GM21717 (cell line): ENCODE data around the gene LGALS9C.
"Not testable (repeated sequence)": the region's sequence is repeated elsewhere in the genome, so short reads cannot be mapped to it uniquely, and the experiment has no call there.

Experiments
- ATAC-seq: cut with Tn5 transposase; IDR thresholded peaks from one replicate; pipeline ENCODE4 v1.9.1; 2021; ENCODE audit warnings: mild to moderate bottlenecking, moderate library complexity; ENCODE audit not compliant: unreplicated experiment

Gene LGALS9C

GRCh38 chr17:18477367-18477766, 778 bp downstream of the LGALS9C start:
- ATAC-seq = not testable (repeated sequence)

- not testable (repeated sequence) for ATAC-seq
These were observed 1.8 kb downstream of the LGALS9C start for GRCh38 chr17:18478362-18478761.

- ATAC-seq = not testable (repeated sequence)
These were observed 2.5 kb downstream of the LGALS9C start for GRCh38 chr17:18478977-18479595.

- ATAC-seq = not testable (repeated sequence)
These were observed 5.2 kb downstream of the LGALS9C start for GRCh38 chr17:18481775-18482174.

- not testable (repeated sequence) for ATAC-seq
These were observed 9.4 kb downstream of the LGALS9C start for GRCh38 chr17:18485936-18486464.

- not testable (repeated sequence) for ATAC-seq
These were observed 11.0 kb downstream of the LGALS9C start for GRCh38 chr17:18487633-18488032.

GRCh38 chr17:18488622-18489021, 12.0 kb downstream of the LGALS9C start:
- ATAC-seq = not testable (repeated sequence)

- ATAC-seq = not testable (repeated sequence)
These were observed 13.4 kb downstream of the LGALS9C start for GRCh38 chr17:18490016-18490415.

GRCh38 chr17:18492712-18493480, 16.3 kb downstream of the LGALS9C start:
- not testable (repeated sequence) for ATAC-seq

- not testable (repeated sequence) for ATAC-seq
These were observed 17.7 kb downstream of the LGALS9C start for GRCh38 chr17:18494250-18494768.

GRCh38 chr17:18497044-18497443, 20.5 kb downstream of the LGALS9C start:
- not testable (repeated sequence) for ATAC-seq

- ATAC-seq = not testable (repeated sequence)
These were observed 22.5 kb downstream of the LGALS9C start for GRCh38 chr17:18499100-18499499.

- ATAC-seq = not testable (repeated sequence)
These were observed 23.2 kb downstream of the LGALS9C start for GRCh38 chr17:18499756-18500155.

GRCh38 chr17:18500281-18500680, 23.7 kb downstream of the LGALS9C start:
- not testable (repeated sequence) for ATAC-seq

GRCh38 chr17:18500816-18501215, 24.2 kb downstream of the LGALS9C start:
- not testable (repeated sequence) for ATAC-seq

- ATAC-seq = not testable (repeated sequence)
These were observed 26.6 kb downstream of the LGALS9C start for GRCh38 chr17:18503221-18503620.

GRCh38 chr17:18507729-18508128, 31.1 kb downstream of the LGALS9C start:
- not testable (repeated sequence) for ATAC-seq

- ATAC-seq = not testable (repeated sequence)
These were observed 32.1 kb downstream of the LGALS9C start for GRCh38 chr17:18508667-18509066.

- ATAC-seq = not testable (repeated sequence)
These were observed 44.5 kb downstream of the LGALS9C start for GRCh38 chr17:18521100-18521499.

- ATAC-seq = not testable (repeated sequence)
These were observed 48.4 kb downstream of the LGALS9C start for GRCh38 chr17:18525015-18525414.

- not testable (repeated sequence) for ATAC-seq
These were observed 49.7 kb downstream of the LGALS9C start for GRCh38 chr17:18526168-18526800.
